Fibroblast of villous mesenchyme (primary cell): ENCODE data around the gene ERLEC1. TPM values are rescaled to one million over a fixed set of nuclear protein-coding genes. Genes with fewer than 3 reads are reported as not detected.

Experiments
- DNase-seq: peaks from one replicate; pipeline ENCODE4 v3.0.0-alpha.2; 2010; ENCODE audit warnings: low read depth
- H3K4me3 ChIP-seq: 2 replicates; pipeline ENCODE4 v1.5.1; 2011; ENCODE audit warnings: low read depth, mild to moderate bottlenecking, low read length
- total RNA-seq: library from RNA; depleted of rRNA; stranded (reverse); fragments of >200 nt; gene quantifications from 2 replicates; pipeline ENCODE4 v1.2.3, GENCODE V29; 2012
- TF ChIP-seq, protein P1 (sequence below): IDR thresholded peaks from 2 replicates; pipeline ENCODE4 v1.5.1; 2012; ENCODE audit warnings: low read depth, mild to moderate bottlenecking, low read length; ENCODE audit not compliant: insufficient read depth

The ERLEC1 gene
- total RNA-seq, 1 donor: 145 TPM

- no peak for DNase-seq
- H3K4me3 ChIP-seq: no peak overlapping the region
- TF ChIP-seq, protein P1, sequence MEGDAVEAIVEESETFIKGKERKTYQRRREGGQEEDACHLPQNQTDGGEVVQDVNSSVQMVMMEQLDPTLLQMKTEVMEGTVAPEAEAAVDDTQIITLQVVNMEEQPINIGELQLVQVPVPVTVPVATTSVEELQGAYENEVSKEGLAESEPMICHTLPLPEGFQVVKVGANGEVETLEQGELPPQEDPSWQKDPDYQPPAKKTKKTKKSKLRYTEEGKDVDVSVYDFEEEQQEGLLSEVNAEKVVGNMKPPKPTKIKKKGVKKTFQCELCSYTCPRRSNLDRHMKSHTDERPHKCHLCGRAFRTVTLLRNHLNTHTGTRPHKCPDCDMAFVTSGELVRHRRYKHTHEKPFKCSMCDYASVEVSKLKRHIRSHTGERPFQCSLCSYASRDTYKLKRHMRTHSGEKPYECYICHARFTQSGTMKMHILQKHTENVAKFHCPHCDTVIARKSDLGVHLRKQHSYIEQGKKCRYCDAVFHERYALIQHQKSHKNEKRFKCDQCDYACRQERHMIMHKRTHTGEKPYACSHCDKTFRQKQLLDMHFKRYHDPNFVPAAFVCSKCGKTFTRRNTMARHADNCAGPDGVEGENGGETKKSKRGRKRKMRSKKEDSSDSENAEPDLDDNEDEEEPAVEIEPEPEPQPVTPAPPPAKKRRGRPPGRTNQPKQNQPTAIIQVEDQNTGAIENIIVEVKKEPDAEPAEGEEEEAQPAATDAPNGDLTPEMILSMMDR: no peak
Observed at GRCh38 chr2:53793821-53794220, 7.0 kb downstream of the ERLEC1 start.

- H3K4me3 ChIP-seq: no peak overlapping the region
- DNase-seq: no peak
- TF ChIP-seq, protein P1: no peak
Observed at GRCh38 chr2:53801547-53801946, 14.7 kb downstream of the ERLEC1 start.

- H3K4me3 ChIP-seq: no peak overlapping the region
- peak; percentile 46 for DNase-seq
- TF ChIP-seq, protein P1: no peak
Observed at GRCh38 chr2:53802617-53803151, 15.8 kb downstream of the ERLEC1 start.

DNA sequence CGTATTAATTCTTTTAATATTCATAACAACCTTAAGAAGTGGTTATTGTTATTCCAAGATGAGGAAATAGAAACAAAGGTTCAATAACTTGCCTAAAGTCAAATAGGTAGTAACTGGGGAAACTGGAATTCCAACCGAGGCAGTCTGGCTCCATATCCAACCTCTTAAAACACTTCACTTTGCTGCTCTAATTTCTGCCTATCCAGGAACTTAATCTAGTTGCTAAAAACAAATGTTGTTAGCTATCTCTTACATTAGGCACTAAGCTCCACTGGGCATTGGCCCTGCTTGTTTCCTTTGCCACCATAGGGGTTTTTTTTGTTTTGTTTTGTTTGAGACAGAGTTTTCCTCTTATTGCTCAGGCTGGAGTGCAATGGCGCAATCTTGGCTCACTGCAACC, 24.8 kb downstream of the ERLEC1 start:
- H3K4me3 ChIP-seq: no peak overlapping the region
- TF ChIP-seq, protein P1: no peak
- DNase-seq: no peak

GRCh38 chr2:53813151-53813550, 26.3 kb downstream of the ERLEC1 start:
- no peak overlapping the region for H3K4me3 ChIP-seq
- TF ChIP-seq, protein P1: no peak
- DNase-seq: no peak

GRCh38 chr2:53818854-53819435, 32.1 kb downstream of the ERLEC1 start:
- no peak for DNase-seq

More at GRCh38 chr2:53818854-53819435, 32.1 kb downstream of the ERLEC1 start:
- TF ChIP-seq, protein P1: no peak
- no peak overlapping the region for H3K4me3 ChIP-seq
